ENCODE data around the gene PANK1.
"Not testable (repeated sequence)": the region's sequence is repeated elsewhere in the genome, so short reads cannot be mapped to it uniquely, and the experiment has no call there.

Gene PANK1

DNA sequence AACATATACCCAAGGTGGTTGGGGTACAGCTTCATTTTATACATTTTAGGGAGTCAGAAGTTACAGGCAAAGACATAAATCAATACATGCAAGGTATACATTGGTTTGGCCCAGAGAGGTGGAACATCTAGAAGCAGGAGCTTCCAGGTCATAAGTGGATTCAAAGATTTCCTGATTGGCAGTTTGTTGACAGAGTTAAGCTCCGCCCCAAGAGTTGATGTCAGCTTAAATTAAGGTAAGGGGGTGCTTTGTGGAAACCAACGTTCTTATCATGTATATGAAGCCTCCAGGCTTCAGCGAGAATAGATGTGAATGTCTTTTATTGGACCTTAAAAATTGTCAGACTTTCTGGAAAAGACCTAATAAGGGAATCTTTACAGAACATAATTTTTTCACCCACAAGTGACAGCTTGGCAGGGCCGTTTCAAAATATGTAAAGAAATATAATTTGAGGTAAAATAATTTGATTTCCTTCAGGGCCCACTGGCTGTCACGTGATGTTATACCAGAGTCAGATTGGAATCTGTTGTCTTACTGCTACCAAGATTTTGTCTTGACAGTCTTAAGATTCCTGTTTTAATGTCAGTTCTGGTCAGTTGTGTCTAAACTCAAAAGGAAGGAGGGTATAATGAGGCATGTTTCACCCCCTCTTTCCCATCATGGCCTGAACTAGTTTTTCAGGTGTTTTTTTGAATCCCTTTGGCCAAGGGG, 6.3 kb upstream of the PANK1 start:
- DNase-seq = no peak

DNA sequence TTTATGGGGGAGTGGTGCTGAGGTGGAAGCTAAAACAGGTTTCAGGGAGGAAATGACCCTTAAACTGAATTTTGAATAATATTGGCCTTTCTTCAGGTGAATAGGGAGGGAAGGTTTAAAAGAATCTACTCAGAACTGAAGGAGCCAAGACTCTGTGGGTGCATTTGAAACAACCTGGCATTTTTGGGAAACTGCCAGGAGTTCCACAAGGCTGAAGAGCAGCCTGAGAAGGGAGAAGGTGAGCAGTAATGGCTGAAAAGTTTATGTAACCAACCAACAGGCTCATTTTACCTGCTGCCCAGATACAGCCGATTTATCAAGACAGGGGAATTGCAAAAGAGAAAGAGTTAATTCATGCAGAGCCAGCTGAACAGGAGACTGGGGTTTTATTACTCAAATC, 4.0 kb upstream of the PANK1 start:
- DNase-seq = no peak

DNA sequence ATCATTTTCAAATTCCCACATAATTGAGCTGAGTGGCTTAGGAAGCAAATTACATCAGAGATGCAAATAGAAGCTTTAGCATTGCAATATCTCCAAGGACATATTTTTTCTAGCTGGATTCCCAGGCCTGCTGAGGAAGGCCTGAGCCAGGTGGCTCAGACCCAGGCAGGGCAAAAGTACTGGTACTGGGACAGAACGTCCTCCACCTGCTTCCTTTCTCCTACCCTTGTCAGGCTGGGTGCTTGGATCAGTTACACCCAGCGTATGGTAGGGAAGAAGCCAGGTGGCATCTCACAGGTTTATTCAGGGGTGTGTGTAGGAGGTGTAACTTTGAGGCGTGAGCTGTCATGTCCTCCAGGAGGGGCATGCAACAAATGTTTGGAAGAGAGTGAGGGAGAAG, 3.0 kb upstream of the PANK1 start:
- no peak for DNase-seq

DNA sequence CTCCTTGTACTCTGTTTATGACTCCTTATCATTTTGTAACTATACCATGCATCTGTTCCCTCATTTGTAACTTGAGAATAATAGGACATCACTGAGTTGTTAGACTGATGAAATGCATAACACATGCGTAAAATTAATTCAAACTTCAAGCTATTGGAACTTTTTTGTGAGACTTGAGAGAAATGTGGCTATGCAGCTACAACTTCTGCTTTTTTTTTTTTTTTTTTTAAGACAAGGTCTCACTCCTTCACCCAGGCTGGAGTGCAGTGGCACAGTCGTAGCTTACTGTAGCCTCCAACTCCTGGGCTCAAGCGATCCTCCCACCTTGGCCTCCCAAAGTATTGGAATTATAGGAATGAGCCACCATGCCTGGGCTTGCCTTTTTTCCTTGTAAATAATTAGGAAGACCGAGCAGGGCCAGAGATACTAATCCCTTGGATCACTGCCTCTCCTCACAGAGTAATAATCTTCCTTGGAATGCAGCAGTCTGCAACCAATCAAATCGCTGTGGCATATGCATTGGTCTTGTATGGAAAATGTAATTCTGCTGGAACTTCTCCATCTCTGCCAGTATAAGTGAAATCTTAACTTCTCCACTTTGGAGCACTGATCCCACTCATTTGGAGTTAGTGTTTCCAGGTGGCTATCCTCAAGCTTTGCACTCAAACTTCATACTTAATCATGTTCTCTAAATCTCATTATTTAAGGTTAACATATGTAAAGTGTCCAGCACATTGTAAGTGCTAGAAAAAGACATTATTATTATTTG, 2.0 kb upstream of the PANK1 start:
- DNase-seq = peak; percentile 75

DNA sequence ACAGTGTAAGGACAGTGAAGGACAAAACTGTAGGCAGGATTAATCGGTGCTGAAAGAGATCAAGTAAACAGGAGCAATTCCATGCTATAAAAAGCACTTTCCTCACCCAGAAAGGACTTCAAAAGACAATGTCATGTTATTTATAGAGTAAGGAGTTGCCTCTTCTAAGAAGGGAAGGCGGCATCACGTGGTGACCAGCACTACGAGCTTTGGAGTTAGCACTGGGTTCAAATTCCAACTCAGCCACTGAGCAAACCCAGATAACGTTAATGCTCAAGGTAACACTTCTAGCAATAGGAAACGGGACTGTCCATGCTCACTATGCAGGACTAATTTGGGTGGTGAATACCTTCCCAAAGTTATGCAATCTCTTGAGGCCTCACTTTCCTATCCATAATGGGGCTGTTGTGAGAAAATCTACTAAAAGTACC, 715 bp upstream of the PANK1 start:
- DNase-seq = no peak

DNA sequence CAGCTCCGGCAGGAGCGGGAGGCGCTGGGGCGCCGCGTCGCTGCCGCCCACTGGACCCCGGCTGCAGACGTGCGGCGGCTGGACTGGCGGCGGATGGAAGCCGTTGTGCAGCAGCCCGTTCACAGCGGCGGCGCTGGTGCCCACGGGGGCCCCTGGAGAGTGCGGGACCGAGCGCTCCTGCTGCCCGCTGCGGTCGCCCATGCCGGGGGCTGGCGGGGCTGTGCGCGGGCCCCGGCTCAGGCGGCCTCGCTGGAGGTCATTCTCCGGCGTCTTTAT, 413 bp downstream of the PANK1 start:
- DNase-seq = peak; percentile 55

DNA sequence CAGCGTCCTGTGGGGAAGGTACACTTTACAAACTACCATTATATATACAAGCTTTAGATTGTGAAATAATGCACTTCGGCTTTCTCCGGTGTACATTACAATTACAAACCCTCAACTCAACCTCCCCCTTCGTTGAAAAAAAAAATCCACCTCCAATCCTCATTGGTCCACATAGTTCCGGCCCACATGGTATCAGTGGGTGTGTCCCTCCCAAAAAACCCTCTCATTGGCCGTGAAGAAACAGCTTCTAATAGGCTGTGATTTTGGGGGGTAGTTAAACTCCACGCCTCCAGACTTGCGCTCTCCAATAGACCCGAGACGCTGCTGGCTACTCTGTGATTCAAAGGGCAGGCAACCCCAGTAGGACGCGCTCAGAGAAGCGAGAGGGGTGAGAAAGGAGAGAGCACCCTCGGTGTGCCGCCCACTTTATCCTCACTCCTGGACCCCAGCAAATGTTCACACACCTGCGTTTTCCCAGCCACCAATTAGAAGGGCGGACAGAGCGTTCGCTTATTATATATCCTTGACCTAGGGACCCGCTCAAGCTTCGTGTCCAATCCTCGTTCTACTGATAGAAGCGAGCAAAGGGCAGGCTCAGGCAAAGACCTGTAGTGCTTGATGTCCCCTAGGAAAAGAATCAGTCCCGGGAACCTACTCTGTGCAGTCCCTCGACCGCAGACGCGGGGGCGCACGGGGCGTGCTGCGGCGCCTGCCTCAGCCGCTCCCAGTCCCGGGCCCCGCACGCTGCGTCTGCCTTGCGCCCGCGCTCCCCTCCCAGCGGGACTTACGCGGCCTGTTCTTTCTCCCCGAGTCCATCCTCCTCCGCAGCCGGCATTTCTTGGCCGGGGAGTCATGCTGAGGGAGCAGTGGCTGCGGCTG, 991 bp downstream of the PANK1 start:
- peak; percentile 96 for DNase-seq

DNA sequence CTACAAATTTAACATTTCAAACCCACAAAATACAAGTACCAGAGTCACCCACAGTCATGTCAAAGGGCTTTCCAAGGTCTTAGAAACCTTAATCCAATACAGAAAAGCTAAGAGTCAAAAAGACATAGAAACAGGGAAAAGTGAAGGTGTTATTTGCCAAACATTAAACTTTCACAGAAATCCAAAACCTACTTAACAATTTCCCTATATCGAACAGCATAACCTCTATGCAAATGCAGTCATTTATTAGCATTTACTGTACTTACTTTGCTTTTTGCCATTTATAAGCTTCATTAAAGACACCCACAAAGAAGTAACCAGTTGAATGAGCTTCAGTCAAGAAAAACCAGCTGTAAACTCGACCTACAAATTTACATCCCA, 1.6 kb downstream of the PANK1 start:
- no peak for DNase-seq

DNA sequence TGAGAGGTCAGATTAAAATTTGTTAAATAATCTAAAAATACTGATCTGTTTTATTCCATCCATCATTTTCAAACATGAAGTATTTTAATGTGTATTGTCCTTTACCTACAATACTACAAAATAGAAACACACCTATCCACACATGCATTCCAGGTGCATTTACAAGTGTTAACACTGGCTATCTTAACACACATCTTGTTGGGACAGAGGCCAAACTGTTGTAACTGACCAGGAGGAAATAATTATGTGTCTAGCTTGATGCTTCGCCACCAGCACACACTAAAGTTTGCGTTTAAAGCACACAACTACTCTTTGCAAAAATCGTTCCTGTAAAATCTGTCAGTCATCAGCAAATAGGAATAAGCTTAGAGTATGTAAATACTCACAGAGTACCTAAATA, 2.8 kb downstream of the PANK1 start:
- DNase-seq = no peak

DNA sequence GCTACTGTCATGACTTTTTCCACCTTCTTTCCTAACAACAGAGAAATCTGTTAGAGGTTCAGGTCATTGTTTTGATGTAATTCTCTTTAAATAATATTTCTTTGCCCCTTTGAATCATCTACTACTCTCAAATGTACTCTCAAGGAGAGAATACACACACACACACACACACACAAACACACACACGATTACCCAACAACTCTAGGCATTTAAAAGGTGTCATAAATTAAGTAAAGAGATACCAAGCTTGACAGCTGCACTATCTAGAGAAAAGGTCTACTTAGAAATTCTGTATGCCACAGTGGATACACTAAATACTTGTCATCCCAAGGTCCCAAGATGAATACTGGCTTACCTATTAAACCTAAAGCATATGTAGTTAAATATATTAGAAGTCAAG, 4.8 kb downstream of the PANK1 start:
- DNase-seq = no peak

DNA sequence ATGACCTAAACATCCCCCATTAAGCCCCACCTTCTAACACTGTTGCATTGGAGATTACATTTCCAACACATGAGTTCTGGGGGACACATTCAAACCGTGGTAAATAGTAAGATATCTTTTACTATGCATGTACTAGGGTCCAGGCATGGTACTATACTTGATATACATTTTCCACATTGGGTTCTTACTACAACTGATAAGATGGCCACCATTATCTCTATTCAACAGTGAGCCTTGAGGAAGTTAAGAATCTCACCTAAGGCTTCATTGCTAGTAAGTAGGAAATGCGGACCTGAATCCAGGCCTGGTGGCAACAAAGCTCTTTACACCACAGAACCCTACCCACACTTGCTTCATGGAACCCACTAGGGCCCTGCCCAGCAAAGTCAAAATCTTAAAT, 5.7 kb downstream of the PANK1 start:
- no peak for DNase-seq

DNA sequence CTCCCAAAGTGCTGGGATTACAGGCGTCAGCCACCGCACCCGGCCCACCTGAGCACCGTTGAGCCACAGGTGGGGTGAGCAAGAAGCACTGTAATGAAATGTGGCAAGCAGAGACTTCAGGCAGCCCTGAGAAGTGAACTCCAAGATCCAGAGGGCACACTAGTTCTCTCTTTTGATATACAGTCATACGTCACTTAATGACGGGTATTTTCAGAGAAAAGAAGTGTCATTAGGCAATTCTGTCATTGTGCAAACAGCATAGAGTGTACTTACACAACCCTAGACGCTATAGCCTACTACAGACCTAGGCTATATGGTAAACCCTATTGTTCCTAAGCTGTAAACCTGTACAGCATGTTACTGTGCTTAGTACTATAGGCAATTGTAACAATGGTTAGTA, 7.9 kb downstream of the PANK1 start:
- DNase-seq = no peak

DNA sequence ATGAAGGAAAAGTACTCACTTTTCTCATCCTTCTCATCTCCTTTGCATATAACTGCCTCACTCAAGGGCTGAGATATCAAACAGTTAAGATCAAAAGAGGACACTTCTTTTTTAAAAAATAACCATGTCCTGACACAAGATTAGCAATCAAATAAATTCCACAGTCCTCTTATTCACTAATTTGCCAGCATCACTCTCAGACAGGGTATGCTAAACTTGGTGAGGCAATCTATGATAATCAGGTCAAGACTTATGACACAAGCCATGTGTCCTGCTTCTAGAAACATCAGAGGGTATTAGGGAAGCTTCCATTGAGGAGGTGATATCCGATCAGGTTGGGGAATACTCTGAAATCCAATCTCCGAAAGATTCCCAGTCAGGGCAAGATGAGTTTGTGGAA, 10.4 kb downstream of the PANK1 start:
- DNase-seq = no peak

DNA sequence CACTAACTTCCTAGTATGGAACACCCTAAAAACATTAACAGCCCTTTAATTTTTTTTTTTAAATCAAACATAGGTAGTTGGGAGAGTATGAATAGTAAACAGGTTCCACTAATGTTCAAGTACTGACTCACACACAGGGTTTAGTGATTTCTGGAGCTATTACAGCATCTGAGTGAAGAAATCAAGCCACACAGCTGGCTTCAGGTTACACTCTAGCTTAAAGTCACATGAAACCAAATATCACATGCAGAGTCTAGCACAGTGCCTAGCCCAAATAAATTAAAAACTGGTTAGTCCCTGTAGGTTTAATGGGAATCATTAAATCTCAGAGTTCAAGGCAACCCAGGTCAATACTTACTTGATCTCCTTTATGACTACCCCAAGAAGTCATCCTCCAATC, 11.6 kb downstream of the PANK1 start:
- DNase-seq = no peak

DNA sequence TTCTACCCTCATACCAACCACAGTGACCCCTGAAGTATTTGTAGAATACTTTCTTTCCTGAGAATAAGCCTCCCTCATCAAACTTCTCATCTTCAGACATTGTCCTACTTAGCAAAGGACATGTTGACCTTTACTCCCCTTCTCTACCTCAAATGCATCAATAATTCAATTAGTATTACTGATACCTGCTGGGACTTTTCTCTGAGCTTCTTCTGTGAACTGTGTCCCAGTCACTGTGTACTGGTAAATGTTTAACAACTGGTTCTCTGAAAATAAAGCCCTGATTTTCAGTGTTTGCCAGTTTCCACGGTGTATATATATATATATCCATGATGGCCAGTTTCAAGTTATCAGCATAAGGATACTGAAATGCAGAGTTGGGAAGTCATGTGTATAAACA, 12.2 kb downstream of the PANK1 start:
- DNase-seq = no peak

DNA sequence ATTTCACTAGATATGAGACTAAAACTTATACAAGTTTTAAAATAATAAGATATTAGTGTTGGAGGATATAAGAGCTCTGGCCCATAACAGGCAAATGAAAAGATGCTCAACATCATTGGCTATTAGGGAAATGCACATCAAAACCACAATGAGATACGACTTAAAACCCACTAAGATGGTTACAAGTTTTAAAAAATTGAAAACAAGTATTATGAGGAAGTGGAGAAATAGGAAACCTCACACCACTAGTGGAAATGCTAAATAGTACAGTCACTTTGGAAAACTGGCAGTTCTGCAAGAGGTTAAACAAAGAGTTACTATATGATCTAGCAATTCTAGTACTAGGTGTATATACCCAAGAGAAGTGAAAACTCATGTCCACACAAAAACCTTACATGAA, 17.2 kb downstream of the PANK1 start:
- no peak for DNase-seq

DNA sequence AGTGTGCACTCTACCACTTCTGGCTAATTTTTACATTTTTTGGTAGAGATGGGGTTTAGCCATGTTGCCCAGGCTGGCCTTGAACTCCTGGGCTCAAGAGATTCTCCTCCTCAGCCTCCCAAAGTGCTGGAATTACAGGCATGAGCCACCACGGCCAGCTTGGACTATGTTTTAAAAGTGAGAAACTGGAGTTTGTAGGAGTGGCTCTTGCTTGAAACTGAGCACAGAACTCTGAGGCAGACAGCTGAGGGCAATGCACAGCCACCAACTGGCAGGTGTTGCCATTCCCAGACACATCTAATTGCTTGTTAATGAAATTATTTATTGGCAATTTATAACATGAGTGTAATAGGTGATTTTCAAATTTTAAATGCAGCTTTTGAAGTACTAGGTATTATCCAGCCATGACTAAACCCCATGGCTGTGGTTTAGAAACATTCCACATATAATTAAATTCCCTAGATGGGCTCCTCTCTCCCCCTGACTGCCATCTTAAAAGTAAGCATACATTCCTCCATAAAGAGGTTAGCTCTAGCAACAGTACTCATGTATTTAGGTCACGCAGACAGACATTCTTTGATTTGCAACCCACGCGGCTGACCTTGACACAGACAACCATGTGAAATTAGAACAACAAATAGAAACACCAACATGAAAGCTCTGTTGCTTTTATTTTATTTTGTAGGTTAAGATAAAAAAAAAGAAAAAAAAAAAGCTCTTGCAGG, 19.8 kb downstream of the PANK1 start:
- DNase-seq = no peak

DNA sequence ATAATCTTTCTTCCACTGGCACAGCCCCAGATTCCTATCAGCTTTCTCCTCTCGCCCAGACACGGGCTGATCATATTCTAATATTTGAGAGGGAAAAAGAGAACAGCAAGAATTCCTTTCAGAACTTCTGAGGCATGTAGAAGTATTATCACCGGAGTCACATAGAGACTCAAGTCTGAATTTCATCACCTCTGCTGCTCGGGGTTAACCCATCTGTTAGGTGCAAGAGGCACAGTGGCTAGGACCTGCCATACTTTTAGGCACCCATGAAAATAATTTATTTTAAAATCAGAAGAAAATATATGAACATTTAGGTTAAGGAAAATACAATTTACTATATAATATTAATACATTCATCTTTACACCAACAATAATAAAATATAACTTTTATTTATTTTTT, 21.0 kb downstream of the PANK1 start:
- no peak for DNase-seq

DNA sequence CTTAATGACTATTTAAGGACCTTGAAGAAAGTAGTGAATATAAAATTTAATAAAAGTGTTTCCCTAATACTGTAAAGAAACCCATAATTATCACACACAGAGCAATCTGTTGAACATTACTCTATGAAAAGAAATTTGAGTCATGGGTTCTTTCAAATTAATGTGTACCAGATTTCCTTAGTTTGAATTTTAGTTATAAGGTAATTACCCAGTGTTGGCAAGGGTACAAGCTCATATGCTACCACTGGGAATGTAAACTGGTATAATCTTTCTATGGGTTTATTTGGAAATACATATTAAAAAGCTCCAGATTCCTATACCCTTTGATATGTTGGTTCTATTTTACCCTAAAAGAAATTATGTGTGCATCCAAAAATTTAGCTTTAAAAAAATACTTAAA, 22.9 kb downstream of the PANK1 start:
- no peak for DNase-seq

DNA sequence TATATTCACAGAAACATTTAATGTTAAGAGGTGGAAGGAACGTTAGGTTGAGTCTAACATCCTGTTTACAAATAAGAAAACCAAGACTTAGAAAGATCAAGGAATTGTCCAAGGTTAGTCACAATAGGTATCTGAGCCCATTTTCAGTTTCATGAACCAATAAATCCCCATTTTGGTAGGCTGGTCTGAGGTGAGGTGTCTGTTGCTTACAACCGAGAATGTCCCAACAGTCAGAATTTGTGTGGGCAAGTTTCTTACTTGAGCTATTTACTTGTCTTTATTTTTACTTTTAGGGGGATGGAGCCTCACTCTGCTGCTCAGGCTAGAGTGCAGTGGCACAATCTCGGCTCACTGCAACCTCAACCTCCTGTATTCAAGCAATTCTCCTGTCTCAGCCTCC, 23.6 kb downstream of the PANK1 start:
- DNase-seq = no peak

DNA sequence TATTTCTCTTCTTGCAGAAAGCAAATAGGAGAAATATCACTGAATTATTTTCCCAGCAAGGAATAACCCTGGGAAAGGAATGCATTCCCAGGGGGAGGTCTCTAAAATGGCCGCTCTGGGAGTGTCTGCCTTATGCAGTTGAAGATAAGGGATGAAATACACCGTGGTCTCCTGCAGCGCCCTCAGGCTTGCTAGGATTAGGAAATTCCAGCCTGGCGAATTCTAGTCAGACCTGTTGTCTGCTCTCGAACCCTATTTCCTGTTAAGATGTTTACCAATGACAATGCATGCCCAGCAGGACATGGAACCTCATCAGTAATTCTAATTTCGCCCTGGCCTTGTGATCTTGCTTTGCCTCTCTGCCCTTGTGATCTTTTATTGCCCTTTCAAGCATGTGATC, 24.7 kb downstream of the PANK1 start:
- DNase-seq = not testable (repeated sequence)

DNA sequence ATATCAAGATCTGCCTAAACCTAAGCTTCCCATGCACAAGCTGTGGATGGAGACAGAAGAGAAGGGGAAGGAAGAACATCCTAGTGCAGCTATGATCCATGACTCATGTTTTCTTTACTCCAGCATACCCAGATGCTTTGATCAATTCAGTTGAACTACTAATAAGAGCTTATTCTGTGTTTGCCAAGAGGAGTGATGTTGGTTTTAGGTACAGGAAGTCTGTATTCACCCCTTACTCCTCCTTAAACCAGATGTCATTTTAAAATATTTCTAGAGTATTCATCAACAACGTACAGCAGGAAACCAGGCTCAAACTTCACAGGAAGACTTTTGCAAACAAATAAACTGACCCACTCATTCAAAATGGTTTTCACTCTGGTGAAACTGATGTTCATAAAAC, 29.2 kb downstream of the PANK1 start:
- no peak for DNase-seq

DNA sequence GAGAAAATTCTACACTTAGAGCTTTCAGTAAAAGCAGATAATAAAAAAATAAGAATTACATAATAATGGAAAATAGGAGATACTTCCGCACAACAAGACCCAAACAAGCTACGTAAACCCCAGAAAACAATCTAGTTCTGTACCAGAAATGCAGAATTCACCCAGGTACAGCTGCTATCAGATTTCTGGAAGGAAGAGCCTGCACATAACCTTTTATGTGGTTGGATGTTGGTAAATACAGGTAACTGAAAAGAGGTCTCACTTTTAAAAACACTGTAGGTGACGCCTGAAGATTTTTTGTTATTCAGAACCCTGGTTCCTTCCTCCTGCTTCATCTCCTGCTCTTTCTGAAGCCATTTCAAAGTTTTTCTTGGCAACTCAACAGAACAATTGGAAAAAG, 29.9 kb downstream of the PANK1 start:
- DNase-seq = no peak

Data from NCI-H82 (cell line).